Stimulated activated CD8-positive, alpha-beta memory T cell treated with anti-CD3 and anti-CD28 coated beads, Interleukin-7, amount 100 ng/mL, for 48 hours (primary cell): ENCODE results near the gene ALKBH1.
"Not testable (repeated sequence)": the region's sequence is repeated elsewhere in the genome, so short reads cannot be mapped to it uniquely, and the experiment has no call there.

Source experiments
- DNase-seq, 2 donors: peaks; one replicate each; pipeline ENCODE4 v3.0.0-alpha.2; 2020; ENCODE audit warnings: low read depth in 1 of 2; ENCODE audit errors: extremely low read depth in 1 of 2

ALKBH1 gene

DNA sequence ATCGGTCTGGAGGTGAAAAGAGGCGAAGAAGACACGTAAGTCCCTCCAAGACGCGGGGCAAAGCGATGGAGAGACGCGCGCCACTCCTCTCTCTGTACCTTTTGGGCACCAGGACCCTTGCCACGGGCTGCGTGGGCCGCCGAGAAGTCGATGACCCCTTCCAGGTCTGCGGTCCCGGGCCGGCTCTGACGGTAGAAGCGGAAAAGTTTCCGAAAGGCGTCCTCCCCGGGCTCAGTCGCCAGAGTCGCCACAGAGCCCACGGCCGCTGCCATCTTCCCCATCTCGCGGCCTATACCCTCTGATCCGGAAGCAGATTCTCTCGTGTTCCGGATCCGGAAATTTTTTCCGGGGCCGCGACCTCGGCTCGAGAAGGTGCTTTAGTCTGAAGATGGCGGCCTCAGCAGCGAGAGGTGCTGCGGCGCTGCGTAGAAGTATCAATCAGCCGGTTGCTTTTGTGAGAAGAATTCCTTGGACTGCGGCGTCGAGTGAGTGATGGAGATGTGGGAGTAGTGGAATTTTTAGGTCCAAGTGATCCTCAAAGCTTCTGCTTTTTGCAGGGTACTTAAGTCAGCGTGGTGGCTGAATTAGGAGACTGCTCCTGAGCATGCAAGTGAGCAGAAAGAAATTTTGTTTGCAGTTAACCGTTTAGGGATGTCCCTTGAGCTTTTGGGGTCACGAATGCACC, at the start of gene ALKBH1, which contains the start of gene SLIRP:
ALKBH1 (minus strand) TSS at position 300 of the 685 bp plus-strand sequence; CDS start at position 281, 19 bp downstream.
SLIRP (plus strand) TSS at position 380 of the 685 bp plus-strand sequence; CDS start at position 389, 9 bp downstream.
- DNase-seq, result peak; percentile 62 to 73

GRCh38 chr14:77752799-77753516, 45.1 kb upstream of the ALKBH1 start:
- DNase-seq, result no peak

DNA sequence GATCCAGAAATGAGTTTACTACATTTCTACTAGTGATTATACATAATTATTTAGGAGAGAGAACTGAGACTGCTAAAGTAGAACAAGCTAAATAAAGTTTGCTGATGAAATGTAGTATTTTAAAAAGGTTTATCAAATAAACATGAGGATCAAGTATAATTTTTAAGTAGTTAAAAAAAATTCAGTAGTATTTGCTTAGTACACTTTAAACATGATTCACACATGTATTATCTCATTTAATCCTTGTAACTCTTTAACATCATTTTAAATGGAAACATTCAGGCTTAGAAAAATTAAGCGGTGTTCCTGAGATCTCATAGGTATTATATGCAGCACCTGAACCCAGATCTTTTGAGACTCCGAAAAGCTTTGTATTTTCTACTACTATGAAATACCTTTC, 44.4 kb upstream of the ALKBH1 start:
- DNase-seq, result no peak

GRCh38 chr14:77747425-77747824, 39.6 kb upstream of the ALKBH1 start:
- DNase-seq, result not testable (repeated sequence)

DNA sequence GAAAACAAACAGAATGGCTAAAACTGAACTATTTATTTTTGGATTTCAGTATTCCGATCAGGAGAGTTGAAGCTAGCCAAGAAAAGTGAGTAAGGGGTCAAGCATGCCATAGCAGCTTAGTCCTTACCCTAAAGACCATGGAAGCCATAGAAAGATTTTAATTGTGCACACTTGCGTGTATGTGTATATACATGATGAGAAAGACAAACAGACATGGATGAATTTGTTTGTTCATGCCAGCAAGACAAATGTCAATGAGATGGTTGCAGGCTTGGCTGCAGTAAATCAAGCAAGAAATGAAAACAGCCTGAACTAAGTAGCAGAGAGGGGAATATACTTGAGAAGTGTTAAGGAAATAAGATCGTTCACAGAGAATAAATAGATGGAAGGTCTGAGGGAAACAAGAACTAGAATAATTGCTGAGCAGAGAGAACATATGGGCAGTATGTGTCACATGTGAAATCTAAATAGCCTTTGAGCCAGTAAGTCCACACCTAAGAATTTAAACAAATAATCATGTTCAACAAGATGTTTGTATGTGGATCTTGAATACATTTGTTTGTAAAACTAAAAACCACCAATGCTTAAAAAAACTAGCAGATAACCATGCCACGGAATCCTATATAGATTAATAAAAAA, 38.4 kb upstream of the ALKBH1 start:
- no peak for DNase-seq

GRCh38 chr14:77741438-77741837, 33.6 kb upstream of the ALKBH1 start:
- DNase-seq, result no peak

GRCh38 chr14:77738559-77739250, 30.9 kb upstream of the ALKBH1 start:
- DNase-seq, result peak in 1 of 2 donors; percentile 20

- DNase-seq, result no peak
Measured at GRCh38 chr14:77730976-77731497, 23.2 kb upstream of the ALKBH1 start.

DNA sequence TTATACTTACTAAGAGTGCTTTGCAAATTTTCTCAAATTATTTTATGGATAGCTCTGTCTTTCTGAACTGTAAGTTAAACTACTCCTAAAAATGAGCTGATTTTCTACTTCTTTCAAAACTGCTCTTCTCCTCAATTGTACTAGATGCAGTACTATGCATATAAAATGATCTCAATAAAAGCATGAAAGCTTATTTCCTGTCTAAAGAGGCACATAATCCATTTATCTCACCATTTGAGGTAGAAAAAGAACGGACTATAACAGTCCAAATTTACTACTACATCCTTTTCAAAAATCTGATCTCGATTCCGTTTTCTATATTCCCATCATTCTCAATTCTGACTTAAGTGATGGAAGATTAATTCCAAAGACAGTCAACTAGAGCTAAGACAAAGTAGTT, 14.5 kb upstream of the ALKBH1 start:
- no peak for DNase-seq

GRCh38 chr14:77721437-77721836, 13.6 kb upstream of the ALKBH1 start:
- DNase-seq, result no peak

GRCh38 chr14:77717608-77718305, 9.9 kb upstream of the ALKBH1 start:
- DNase-seq, result no peak

GRCh38 chr14:77714926-77715325, 7.1 kb upstream of the ALKBH1 start:
- peak in 1 of 2 donors; percentile 23 for DNase-seq

DNA sequence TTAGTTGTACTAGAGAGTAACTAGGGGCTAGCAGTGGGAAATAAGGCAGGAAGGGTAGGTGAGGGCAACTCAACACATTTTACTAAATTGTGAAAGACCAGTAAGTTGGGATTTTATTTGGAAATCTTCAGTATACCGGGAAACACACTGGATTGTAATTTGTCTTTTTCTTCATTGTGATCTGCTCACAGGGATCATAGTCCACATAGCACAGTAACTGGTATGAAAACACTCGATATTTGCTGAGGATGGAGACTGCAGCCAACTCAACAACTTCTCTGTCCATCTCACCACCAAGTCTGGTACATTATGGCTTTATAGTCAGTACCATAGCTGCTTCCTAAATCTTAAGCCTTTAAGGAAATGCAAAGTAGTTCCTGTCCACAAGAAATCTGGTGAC, 2.5 kb upstream of the ALKBH1 start:
- DNase-seq, result no peak

GRCh38 chr14:77709412-77709811, 1.6 kb upstream of the ALKBH1 start:
- no peak for DNase-seq

DNA sequence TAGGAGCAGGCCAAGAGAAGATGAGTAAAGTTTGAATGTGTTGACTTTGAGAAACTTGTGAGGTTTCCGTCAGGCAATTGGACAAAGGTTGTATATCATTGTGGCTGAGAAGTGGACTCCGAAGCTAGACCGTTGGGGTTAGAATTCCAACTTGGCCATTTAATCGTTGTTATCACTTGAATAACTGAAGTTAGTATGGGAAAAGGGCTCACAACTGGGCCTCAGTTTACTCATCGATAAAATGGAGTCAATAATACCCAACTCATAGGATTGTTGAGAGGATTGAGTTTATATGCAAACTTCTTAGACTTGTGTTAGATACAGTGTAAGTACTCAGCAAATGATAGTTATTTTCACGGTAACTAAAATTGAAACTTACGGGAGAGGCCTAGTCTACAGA, 926 bp upstream of the ALKBH1 start:
- DNase-seq, result no peak

GRCh38 chr14:77707355-77707723, 484 bp downstream of the ALKBH1 start:
- DNase-seq, result no peak

DNA sequence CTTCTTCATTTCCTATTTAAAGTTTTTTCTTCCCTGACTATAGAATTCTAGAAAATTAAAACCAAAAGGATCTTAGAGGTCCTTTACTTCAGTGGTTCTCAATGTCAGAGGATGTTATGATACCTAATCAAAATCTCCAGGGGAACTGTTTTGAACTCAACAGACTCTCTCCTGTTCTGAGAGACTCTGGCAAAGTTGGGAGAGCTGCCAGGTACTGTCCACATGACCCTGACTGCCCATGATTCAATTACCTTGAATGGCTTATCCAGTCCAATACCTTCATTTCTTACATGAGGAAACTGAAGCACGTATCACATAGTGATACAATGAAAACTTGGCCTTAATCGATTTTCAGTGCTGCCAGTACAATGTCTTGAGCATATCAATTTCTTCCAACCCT, 16.6 kb downstream of the ALKBH1 start:
- no peak for DNase-seq

GRCh38 chr14:77682158-77682553, 25.7 kb downstream of the ALKBH1 start:
- no peak for DNase-seq

GRCh38 chr14:77681196-77682157, 26.3 kb downstream of the ALKBH1 start:
- no peak for DNase-seq
